HepG2 (cell line): ENCODE measurements around the gene STK38L. TPM values are rescaled to one million over a fixed set of nuclear protein-coding genes. Genes with fewer than 3 reads are reported as not detected.

ENCODE experiments used
- ATAC-seq: fragments of 200-7000 bp; cut with Tn5 transposase; 3 replicates; pipeline ENCODE4 v1.9.1; 2020; ENCODE audit warnings: mild to moderate bottlenecking, moderate library complexity
- BruUV-seq: library from RNA; stranded (reverse); fragments of 400-500 nt; replicated peaks from 2 replicates; lab custom pipeline; 2021; lab: Mats Ljungman, UMichigan
- CTCF ChIA-PET: fragments of 300-600 bp; formaldehyde crosslinking; extraction: SDS; loops from one replicate; lab custom pipeline; 2021; ENCODE audit warnings: low total read pairs, inconsistent platforms, low intra/inter-chr PET ratio; lab: Yijun Ruan, JAX
- POLR2A ChIA-PET: fragments of 350-600 bp; sonication (Branson Sonifier 250); formaldehyde crosslinking; loops from one replicate; lab custom pipeline; 2020; ENCODE audit warnings: antibody characterized with exemption, inconsistent platforms; lab: Yijun Ruan, JAX
- DNase-seq: peaks from one replicate; pipeline ENCODE4 v3.0.0-alpha.2; 2015; ENCODE audit warnings: low spot score
- FAIRE-seq: peaks from 3 replicates; lab custom pipeline; 2011; peaks lifted over from hg19 to GRCh38; lab: Jason Lieb, UNC
- H2AFZ ChIP-seq: one replicate; pipeline ENCODE4 v1.6.1; 2011; ENCODE audit warnings: low read length, inconsistent platforms
- H3K27ac ChIP-seq: fragments of 300-600 bp; 3 replicates; pipeline ENCODE4 v1.8.0; 2011; ENCODE audit warnings: mixed run types, mild to moderate bottlenecking, mixed read lengths, low read length, inconsistent platforms; ENCODE audit not compliant: insufficient read depth; ENCODE audit errors: extremely low read length
- H3K27me3 ChIP-seq, 2 experiments: fragments of 200-600 bp in 1 of 2; 2 replicates in 1 of 2; 3 replicates in 1 of 2; pipeline versions ENCODE4 v1.6.0 to v1.8.0; 2011; ENCODE audit warnings: low read length in 2 of 2, mild to moderate bottlenecking in 2 of 2, moderate library complexity in 2 of 2, inconsistent platforms in 1 of 2; ENCODE audit not compliant: insufficient read depth in 2 of 2, control insufficient read depth in 1 of 2
- H3K36me3 ChIP-seq, 2 experiments: fragments of 200-600 bp in 1 of 2; replicated peaks in 1 of 2; 2 replicates in 1 of 2; 3 replicates in 1 of 2; pipeline versions ENCODE4 v1.5.1 to v1.8.0; 2011; ENCODE audit warnings: low read length in 2 of 2, inconsistent platforms in 1 of 2; ENCODE audit not compliant: insufficient read depth in 2 of 2, control insufficient read depth in 1 of 2
- H3K4me1 ChIP-seq: 2 replicates; pipeline ENCODE4 v1.5.1; 2012; ENCODE audit warnings: low read length, inconsistent platforms; ENCODE audit not compliant: insufficient read depth
- H3K4me2 ChIP-seq: 2 replicates; pipeline ENCODE4 v1.6.0; 2011; ENCODE audit warnings: low read depth, low read length, inconsistent platforms
- H3K4me3 ChIP-seq, 3 experiments: fragments of 200-600 bp in 1 of 3; sonication (generic), shearing (Covaris generic) in 1 of 3; replicated peaks in 1 of 3; 2 replicates each; pipeline ENCODE4 v1.5.1; 2011 to 2016; ENCODE audit warnings: low read length in 3 of 3, inconsistent platforms in 2 of 3, low read depth in 2 of 3, mild to moderate bottlenecking in 2 of 3, control low read depth in 1 of 3, mixed read lengths in 1 of 3; ENCODE audit not compliant: insufficient read depth in 1 of 3
- H3K79me2 ChIP-seq: one replicate; pipeline ENCODE4 v1.6.1; 2011; ENCODE audit warnings: low read length, inconsistent platforms; ENCODE audit not compliant: insufficient read depth
- H3K9ac ChIP-seq: 2 replicates; pipeline ENCODE4 v1.6.0; 2011; ENCODE audit warnings: mild to moderate bottlenecking, low read depth, low read length, inconsistent platforms; ENCODE audit not compliant: insufficient read depth
- H3K9me3 ChIP-seq: 2 replicates; pipeline ENCODE4 v1.5.1; 2012; ENCODE audit warnings: mild to moderate bottlenecking, low read length
- H4K20me1 ChIP-seq: 2 replicates; pipeline ENCODE4 v1.6.0; 2011; ENCODE audit warnings: inconsistent platforms, mild to moderate bottlenecking, low read length, moderate library complexity; ENCODE audit not compliant: insufficient read depth
- CC2D1A ChIP-seq: sonication (generic); formaldehyde crosslinking; IDR thresholded peaks from 2 replicates; pipeline ENCODE4 v1.8.1; 2023; ENCODE audit warnings: mild to moderate bottlenecking, missing genetic modification reagents
- CCDC6 ChIP-seq: sonication (generic); formaldehyde crosslinking; IDR thresholded peaks from 2 replicates; pipeline ENCODE4 v1.8.1; 2022; ENCODE audit warnings: mild to moderate bottlenecking, missing genetic modification reagents, moderate library complexity
- HNRNPUL1 ChIP-seq: fragments of 200-400 bp; formaldehyde crosslinking; IDR thresholded peaks from 2 replicates; pipeline ENCODE4 v1.6.1; 2017; ENCODE audit warnings: low read depth, mild to moderate bottlenecking, low read length, moderate library complexity
- IRF2 ChIP-seq: IDR thresholded peaks from 2 replicates; pipeline ENCODE4 v1.6.1; 2018; ENCODE audit warnings: missing genetic modification reagents, missing compliant biosample characterization
- NAIF1 ChIP-seq: sonication (generic); formaldehyde crosslinking; IDR thresholded peaks from 2 replicates; pipeline ENCODE4 v1.5.0; 2020; ENCODE audit warnings: mild to moderate bottlenecking, missing genetic modification reagents, borderline replicate concordance
- YY1 ChIP-seq: IDR thresholded peaks from 2 replicates; pipeline ENCODE4 v1.6.1; 2011; ENCODE audit warnings: low read length, low read depth, moderate library complexity, mild to moderate bottlenecking; ENCODE audit not compliant: insufficient read depth, insufficient replicate concordance
- ZFP41 ChIP-seq: sonication (generic); formaldehyde crosslinking; IDR thresholded peaks from 2 replicates; pipeline ENCODE4 v1.4.0; 2020; ENCODE audit warnings: mild to moderate bottlenecking, missing genetic modification reagents, borderline replicate concordance
- ZNF451 ChIP-seq: sonication (generic); formaldehyde crosslinking; IDR thresholded peaks from 2 replicates; pipeline ENCODE4 v1.5.0; 2020; ENCODE audit warnings: mild to moderate bottlenecking, missing genetic modification reagents
- ZSCAN29 ChIP-seq: sonication (generic); formaldehyde crosslinking; conservative IDR thresholded peaks from 2 replicates; pipeline ENCODE4 v1.4.0; 2020; ENCODE audit warnings: mild to moderate bottlenecking, missing genetic modification reagents
- ZSCAN9 ChIP-seq: IDR thresholded peaks from 2 replicates; pipeline ENCODE4 v1.6.1; 2016; ENCODE audit warnings: borderline replicate concordance
- WGBS: methylation state at CpG from one replicate; pipeline ENCODE4 v1.1.6; 2017; ENCODE audit warnings: low lambda C conversion rate; 5-methylcytosine and 5-hydroxymethylcytosine counted together
- in situ Hi-C: cut with HindIII; loops from 2 replicates; pipeline ENCODE4 v1.10.0; 2017; ENCODE audit warnings: low pct_unique_long_range_greater_than_20kb; ENCODE audit not compliant: extremely low pct_ligation_motif_present
- intact Hi-C: fragments of 100-400 bp; cut with micrococcal nuclease; formaldehyde crosslinking; loops from one replicate; pipeline ENCODE4 v1.10.0; 2022; ENCODE audit not compliant: unreplicated experiment
- polyA plus RNA-seq, 8 experiments: library from polyadenylated mRNA; depleted of rRNA in 3 of 8; stranded (reverse) in 7 of 8; unstranded in 1 of 8; fragments of >200 nt; fragmentation: Illumina TruSeq in 4 of 8; extraction: Trizol in 4 of 8; gene quantifications; 2 replicates each; pipeline versions ENCODE4 v1.2.1 to v1.2.3, GENCODE V29; 2011 to 2016; ENCODE audit warnings: low read depth in 4 of 8, missing spikeins in 1 of 8, mixed read lengths in 1 of 8; ENCODE audit not compliant: insufficient read depth in 1 of 8
- total RNA-seq, 5 experiments: library from RNA; depleted of rRNA; stranded (reverse); fragments of >200 nt; fragmentation: Illumina TruSeq; extraction: Trizol; gene quantifications; 2 replicates each; pipeline ENCODE4 v1.2.3, GENCODE V29; 2016; ENCODE audit warnings: low read depth in 1 of 5
- TF ChIP-seq, protein P1 (sequence below): sonication (generic); formaldehyde crosslinking; IDR thresholded peaks from 2 replicates; pipeline ENCODE4 v1.4.0; 2020; ENCODE audit warnings: mild to moderate bottlenecking, missing genetic modification reagents
- TF ChIP-seq, protein P2 (sequence below): IDR thresholded peaks from 2 replicates; pipeline ENCODE4 v1.6.1; 2016; ENCODE audit warnings: missing genetic modification reagents, missing compliant biosample characterization

The STK38L gene
- total and polyA plus RNA-seq, 2 of the 13 experiments (the other 11 are each of a cell fraction or from before 2014, with no cell fraction given), result 6.1 to 26.4 TPM

DNA sequence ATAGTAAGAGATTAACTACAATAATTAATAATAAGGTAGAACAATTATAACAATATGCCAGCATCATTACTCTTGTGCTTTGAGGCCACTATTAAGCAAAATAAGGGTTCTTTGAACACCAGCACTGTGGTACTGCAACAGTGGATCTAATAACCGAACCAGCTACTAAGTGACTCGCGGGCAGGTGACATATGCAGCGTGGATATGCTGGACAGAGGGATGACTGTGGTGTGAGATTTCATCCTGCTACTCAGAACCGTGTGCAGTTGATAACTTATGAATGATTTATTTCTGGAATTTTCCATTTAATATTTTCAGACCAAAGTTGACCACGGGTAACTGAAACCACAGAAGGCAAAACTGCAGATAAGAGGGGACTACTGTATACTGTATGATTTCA is 123.0 kb downstream of the STK38L start:
- ATAC-seq (no peak), DNase-seq (no peak), FAIRE-seq (no peak)
- Histone ChIP-seq H2AFZ (no peak overlapping the region), H3K36me3 (0 out of 5 replicates have a peak, but pooled peaks cover 0 to 18% of the 10 kb centered on the region in 2 experiments), H3K9me3 (no peaks in the 10 kb centered on the region), H4K20me1 (no peaks in the 10 kb centered on the region), H3K4me3 (no peak overlapping the region), H3K79me2 (no peaks in the 10 kb centered on the region), H3K9ac (no peak overlapping the region), H3K27me3 (no peaks in the 10 kb centered on the region; a peak in 1 of 5 replicates), H3K4me1 (no peaks in the 10 kb centered on the region), H3K27ac (no peak overlapping the region), H3K4me2 (no peak overlapping the region)
- BruUV-seq, result no TSS peak
- TF ChIP-seq, protein P1, sequence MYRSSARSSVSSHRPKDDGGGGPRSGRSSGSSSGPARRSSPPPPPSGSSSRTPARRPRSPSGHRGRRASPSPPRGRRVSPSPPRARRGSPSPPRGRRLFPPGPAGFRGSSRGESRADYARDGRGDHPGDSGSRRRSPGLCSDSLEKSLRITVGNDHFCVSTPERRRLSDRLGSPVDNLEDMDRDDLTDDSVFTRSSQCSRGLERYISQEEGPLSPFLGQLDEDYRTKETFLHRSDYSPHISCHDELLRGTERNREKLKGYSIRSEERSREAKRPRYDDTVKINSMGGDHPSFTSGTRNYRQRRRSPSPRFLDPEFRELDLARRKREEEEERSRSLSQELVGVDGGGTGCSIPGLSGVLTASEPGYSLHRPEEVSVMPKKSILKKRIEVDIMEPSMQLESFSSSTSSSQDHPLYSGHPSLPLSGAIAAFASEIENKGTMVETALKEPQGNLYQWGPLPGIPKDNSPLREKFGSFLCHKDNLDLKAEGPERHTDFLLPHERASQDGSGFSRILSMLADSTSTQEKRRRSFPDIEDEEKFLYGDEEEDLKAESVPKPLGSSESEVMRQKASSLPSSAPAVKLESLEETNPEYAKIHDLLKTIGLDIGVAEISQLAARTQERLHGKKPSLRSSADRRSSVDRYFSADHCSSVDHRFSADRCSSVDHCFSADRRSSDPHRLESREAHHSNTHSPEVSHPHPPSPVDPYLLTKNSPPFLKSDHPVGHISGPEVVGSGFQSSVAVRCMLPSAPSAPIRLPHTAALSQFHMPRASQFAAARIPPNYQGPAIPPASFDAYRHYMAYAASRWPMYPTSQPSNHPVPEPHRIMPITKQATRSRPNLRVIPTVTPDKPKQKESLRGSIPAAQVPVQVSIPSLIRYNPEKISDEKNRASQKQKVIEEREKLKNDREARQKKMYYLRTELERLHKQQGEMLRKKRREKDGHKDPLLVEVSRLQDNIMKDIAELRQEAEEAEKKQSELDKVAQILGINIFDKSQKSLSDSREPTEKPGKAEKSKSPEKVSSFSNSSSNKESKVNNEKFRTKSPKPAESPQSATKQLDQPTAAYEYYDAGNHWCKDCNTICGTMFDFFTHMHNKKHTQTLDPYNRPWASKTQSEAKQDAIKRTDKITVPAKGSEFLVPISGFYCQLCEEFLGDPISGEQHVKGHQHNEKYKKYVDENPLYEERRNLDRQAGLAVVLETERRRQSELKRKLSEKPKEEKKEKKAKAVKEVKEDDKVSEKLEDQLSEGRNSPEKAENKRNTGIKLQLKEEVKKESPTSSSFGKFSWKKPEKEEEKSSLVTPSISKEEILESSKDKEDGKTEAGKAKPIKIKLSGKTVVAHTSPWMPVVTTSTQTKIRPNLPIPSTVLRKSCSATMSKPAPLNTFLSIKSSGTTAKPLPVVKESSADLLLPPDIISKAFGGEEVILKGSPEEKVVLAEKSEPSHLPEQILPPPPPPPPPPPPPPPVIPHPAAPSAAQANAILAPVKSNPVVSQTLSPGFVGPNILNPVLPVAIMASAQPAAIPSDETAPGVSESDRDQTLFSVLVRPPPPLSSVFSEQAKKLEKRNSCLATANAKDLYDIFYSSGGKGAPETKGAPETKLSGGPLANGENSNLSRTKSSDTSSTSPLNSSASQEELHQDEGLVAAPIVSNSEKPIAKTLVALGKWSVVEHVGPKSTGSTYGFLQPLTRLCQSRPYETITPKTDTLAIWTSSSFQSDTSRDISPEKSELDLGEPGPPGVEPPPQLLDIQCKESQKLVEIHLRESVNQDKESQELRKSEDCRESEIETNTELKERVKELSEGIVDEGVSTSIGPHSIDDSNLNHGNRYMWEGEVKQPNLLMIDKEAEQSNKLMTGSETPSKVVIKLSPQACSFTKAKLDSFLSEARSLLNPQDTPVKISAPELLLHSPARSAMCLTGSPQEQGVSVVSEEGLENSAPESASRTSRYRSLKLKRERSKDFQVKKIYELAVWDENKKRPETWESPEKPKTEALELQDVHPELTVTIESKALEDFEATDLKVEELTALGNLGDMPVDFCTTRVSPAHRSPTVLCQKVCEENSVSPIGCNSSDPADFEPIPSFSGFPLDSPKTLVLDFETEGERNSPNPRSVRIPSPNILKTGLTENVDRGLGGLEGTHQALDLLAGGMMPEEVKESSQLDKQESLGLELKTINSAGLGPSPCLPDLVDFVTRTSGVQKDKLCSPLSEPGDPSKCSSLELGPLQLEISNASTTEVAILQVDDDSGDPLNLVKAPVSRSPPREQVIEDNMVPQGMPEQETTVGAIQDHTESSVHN (CRISPR knock-in tag), result no peak
- TF ChIP-seq ZSCAN9 (CRISPR knock-in tag) (no peak), CC2D1A (CRISPR knock-in tag) (no peak), CCDC6 (CRISPR knock-in tag) (no peak), HNRNPUL1 (no peak), YY1 (no peak), ZFP41 (no peak), NAIF1 (CRISPR knock-in tag) (no peak), ZSCAN29 (no peak), IRF2 (no peak), ZNF451 (CRISPR knock-in tag) (no peak)
- TF ChIP-seq, protein P2, sequence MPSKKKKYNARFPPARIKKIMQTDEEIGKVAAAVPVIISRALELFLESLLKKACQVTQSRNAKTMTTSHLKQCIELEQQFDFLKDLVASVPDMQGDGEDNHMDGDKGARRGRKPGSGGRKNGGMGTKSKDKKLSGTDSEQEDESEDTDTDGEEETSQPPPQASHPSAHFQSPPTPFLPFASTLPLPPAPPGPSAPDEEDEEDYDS, result no peak
- in situ Hi-C loops (no loop called here), intact Hi-C loops (no loop called here)
- CTCF ChIA-PET, result no interaction called here
- POLR2A ChIA-PET, result no interaction called here
- WGBS, result 98% methylated on average over 6 of the region's 6 CpGs
